RWPE2 (cell line): Measurements from ENCODE around the gene PKP2.

ENCODE experiments used
- ATAC-seq: fragments of 200-7000 bp; cut with Tn5 transposase; 3 replicates; pipeline ENCODE4 v1.9.1; 2021; ENCODE audit warnings: low read depth
- DNase-seq: peaks from one replicate; pipeline ENCODE4 v3.0.0-alpha.2; 2020; ENCODE audit warnings: low spot score
- H3K27ac ChIP-seq: fragments of 450-650 bp; 2 replicates; pipeline ENCODE4 v1.5.1; 2017; ENCODE audit warnings: mild to moderate bottlenecking; ENCODE audit not compliant: poor library complexity, severe bottlenecking
- H3K27me3 ChIP-seq: fragments of 250-450 bp; sonication (Bioruptor Pico); 2 replicates; pipeline ENCODE4 v1.5.1; 2021; ENCODE audit warnings: mild to moderate bottlenecking, moderate library complexity; ENCODE audit not compliant: insufficient read depth, poor library complexity, severe bottlenecking
- H3K36me3 ChIP-seq: fragments of 250-450 bp; sonication (Bioruptor Pico); 2 replicates; pipeline ENCODE4 v1.5.1; 2020; ENCODE audit warnings: low read depth, mild to moderate bottlenecking, moderate library complexity
- H3K4me1 ChIP-seq: fragments of 250-450 bp; sonication (Bioruptor Pico); 2 replicates; pipeline ENCODE4 v1.5.1; 2021; ENCODE audit warnings: mild to moderate bottlenecking, moderate library complexity; ENCODE audit not compliant: insufficient read depth, poor library complexity, severe bottlenecking
- H3K4me3 ChIP-seq: fragments of 250-450 bp; sonication (Bioruptor Pico); 2 replicates; pipeline ENCODE4 v1.5.1; 2021; ENCODE audit warnings: mild to moderate bottlenecking, moderate library complexity; ENCODE audit not compliant: severe bottlenecking
- H3K9me3 ChIP-seq: fragments of 250-450 bp; sonication (Bioruptor Pico); 2 replicates; pipeline ENCODE4 v1.5.1; 2021; ENCODE audit warnings: mild to moderate bottlenecking, moderate library complexity; ENCODE audit not compliant: severe bottlenecking
- TF ChIP-seq, protein P1 (sequence below): fragments of 450-650 bp; IDR thresholded peaks from one replicate; pipeline ENCODE4 v1.5.1; 2017; ENCODE audit warnings: mild to moderate bottlenecking, moderate library complexity; ENCODE audit not compliant: poor library complexity, severe bottlenecking

Gene PKP2

DNA sequence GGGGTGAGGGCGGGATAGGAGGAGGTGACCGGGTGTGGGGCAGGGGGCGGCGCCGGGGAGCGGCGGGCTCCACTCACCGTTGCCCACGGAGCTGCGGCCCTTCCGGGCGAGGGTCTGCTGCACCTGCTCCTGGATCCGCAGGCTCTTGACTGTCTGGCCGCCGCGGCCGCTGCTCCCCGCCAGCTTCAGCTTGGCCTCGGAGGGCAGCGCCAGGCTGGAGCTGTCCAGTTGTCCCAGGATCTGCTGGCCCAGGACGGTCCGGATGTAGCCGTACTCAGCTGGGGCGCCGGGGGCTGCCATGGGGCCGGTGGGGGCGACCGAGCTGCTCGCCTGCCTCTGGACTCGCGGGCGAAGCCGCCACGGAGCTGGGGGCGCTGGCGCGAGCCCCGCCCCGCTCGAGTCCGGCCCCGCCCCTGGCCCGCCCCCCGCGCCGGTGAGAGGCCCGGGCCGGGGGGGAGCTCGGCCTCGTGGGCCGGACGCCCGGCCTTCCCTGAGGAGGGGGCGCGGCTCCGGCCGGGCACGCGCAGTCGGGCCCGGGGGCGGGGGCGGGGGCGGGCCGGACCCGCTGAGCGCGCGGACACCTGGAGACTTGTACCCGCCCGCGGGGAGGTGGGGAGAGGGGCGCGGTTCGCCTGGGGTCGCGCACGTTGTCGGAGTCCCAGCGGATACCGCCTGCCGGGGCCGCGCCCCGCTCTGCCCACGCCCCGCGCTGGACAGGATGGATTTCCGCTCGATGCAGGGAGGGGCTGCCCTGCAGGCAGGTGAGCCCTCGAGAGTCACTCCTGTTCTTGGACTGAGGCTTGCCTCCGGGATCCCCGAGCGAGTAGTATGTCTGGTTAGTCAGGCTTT lies at the start of gene PKP2:
TSS of gene PKP2 (minus strand) at position 346 of the 849 bp plus-strand sequence. CDS start at position 300, 46 bp downstream.
- Histone ChIP-seq H3K27ac (peak within 1 kb of the TSS; percentile 95), H3K9me3 (no peaks in the 10 kb centered on the region), H3K27me3 (no peaks in the 10 kb centered on the region), H3K4me3 (peak within 1 kb of the TSS; percentile 86), H3K4me1 (peaks cover 46% of the 10 kb centered on the region), H3K36me3 (peaks cover 4% of the 10 kb centered on the region; the same call in 1 of the 2 replicates)
- ATAC-seq (peak; percentile 86), DNase-seq (peak; percentile 98)
- TF ChIP-seq, protein P1, sequence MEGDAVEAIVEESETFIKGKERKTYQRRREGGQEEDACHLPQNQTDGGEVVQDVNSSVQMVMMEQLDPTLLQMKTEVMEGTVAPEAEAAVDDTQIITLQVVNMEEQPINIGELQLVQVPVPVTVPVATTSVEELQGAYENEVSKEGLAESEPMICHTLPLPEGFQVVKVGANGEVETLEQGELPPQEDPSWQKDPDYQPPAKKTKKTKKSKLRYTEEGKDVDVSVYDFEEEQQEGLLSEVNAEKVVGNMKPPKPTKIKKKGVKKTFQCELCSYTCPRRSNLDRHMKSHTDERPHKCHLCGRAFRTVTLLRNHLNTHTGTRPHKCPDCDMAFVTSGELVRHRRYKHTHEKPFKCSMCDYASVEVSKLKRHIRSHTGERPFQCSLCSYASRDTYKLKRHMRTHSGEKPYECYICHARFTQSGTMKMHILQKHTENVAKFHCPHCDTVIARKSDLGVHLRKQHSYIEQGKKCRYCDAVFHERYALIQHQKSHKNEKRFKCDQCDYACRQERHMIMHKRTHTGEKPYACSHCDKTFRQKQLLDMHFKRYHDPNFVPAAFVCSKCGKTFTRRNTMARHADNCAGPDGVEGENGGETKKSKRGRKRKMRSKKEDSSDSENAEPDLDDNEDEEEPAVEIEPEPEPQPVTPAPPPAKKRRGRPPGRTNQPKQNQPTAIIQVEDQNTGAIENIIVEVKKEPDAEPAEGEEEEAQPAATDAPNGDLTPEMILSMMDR: no peak

DNA sequence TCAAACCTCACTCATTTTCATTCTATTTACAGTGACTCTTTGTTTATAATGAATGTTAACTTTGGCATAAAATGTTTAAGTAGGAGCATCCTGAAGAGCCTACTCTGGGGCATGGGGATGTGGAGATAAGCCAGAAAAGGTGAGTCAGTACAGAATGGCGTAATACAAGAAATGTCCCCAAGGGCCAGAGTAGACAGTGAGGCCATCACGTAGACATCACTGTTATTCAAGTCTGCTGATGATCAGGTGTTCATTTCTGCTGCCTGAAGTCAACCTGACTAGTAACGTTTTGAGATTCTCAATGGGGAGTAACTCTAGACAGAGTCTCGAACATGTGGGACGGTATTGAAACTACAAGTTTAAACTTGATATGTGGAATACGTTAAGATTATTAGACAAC lies 47.6 kb upstream of the PKP2 start:
- no peak overlapping the region for H3K4me3 ChIP-seq
- H3K4me1 ChIP-seq: peaks cover 10% of the 10 kb centered on the region
- ATAC-seq: peak; percentile 74
- DNase-seq: no peak
- no peaks in the 10 kb centered on the region for H3K27me3 ChIP-seq
- no peaks in the 10 kb centered on the region for H3K36me3 ChIP-seq
- TF ChIP-seq, protein P1: no peak
- H3K27ac ChIP-seq: peak overlapping the region; percentile 22
- H3K9me3 ChIP-seq: no peaks in the 10 kb centered on the region

DNA sequence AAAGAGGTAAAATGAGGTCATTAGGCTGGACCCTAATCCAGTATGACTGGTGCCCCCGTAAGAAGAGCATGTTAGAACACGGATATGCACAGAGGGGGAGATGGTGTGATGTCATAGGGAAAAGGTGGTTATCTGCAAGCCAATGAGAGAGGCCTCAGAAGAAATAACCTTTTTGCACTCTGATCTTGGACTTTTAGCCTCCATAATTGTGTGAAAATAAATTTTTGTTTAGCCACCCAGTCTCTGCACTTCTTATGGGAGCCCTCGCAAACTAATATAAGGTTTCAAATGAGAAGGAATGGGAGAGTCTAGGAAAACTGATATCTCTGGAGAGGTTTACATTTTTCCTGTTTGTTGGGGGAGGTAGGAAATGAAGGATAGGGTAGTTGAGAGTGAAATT lies 43.2 kb upstream of the PKP2 start:
- TF ChIP-seq, protein P1: no peak
- Histone ChIP-seq H3K27ac (no peak overlapping the region), H3K9me3 (no peaks in the 10 kb centered on the region), H3K27me3 (no peaks in the 10 kb centered on the region), H3K4me1 (peaks cover 10% of the 10 kb centered on the region), H3K36me3 (no peaks in the 10 kb centered on the region), H3K4me3 (no peak overlapping the region)
- DNase-seq (no peak), ATAC-seq (no peak)

DNA sequence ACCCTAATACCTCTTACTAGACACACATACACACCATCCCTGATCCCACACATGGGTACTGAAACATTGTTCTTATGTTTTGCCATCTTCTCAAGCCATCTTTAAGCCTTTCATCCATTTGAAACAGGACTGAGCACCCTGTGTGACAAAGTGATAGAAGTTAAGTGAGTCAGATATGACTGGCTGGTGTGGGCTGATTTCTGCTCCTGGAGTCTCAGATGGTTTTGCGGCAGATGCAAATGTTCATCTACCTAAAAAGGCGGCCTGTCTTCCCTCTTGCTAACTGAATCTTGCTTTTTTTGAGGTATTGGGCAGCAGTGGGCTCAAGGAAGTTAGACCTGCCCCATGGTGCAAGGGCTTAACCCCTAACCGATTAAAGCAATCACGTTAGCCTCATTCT lies 30.4 kb upstream of the PKP2 start:
- DNase-seq (no peak), ATAC-seq (no peak)
- H3K27ac ChIP-seq: no peak overlapping the region
- TF ChIP-seq, protein P1: no peak
- H3K27me3 ChIP-seq: no peaks in the 10 kb centered on the region
- peaks cover 4% of the 10 kb centered on the region for H3K4me1 ChIP-seq
- no peaks in the 10 kb centered on the region for H3K9me3 ChIP-seq
- H3K36me3 ChIP-seq: no peaks in the 10 kb centered on the region
- H3K4me3 ChIP-seq: no peak overlapping the region

DNA sequence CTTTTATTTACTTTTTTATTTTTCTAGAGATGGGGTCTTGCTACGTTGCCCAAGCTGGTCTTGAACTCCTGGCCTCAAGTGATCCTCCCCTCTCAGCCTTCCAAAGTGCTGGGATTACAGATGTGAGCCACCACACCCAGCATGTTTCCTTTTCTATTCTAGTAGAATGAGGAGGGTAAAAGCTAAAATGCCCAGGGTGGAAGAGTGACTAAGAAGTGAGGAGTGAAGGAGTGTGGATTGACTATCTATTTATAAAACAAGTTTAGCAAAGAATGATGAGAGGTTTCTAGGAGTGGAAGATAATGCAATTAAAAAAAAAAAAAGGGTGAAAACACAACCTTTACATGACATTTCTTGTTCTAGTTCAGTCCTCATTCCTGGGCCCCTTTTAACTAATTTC lies 29.8 kb upstream of the PKP2 start:
- Histone ChIP-seq H3K4me1 (peaks cover 10% of the 10 kb centered on the region), H3K36me3 (no peaks in the 10 kb centered on the region)

More for the DNA sequence above, 29.8 kb upstream of the PKP2 start:
- H3K27me3 ChIP-seq: no peaks in the 10 kb centered on the region
- no peak overlapping the region for H3K4me3 ChIP-seq
- DNase-seq (no peak), ATAC-seq (no peak)
- TF ChIP-seq, protein P1: no peak
- H3K9me3 ChIP-seq: no peaks in the 10 kb centered on the region
- H3K27ac ChIP-seq: no peak overlapping the region
